ENCODE measurements around the gene PITPNC1. TPM values are rescaled to one million over a fixed set of nuclear protein-coding genes. Genes with fewer than 3 reads are reported as not detected.

PITPNC1 gene
- polyA plus RNA-seq, 1 donor from 2014 or later: 18.8 TPM

- Histone ChIP-seq H3K4me2 (ENCODE audit: low read length) (no peak overlapping the region), H3K4me3 (ENCODE audit: low read length) (no peak overlapping the region), H2AFZ (ENCODE audit: low read depth, low read length) (no peak overlapping the region), H3K9me2 (ENCODE audit: insufficient read depth, low read length) (no peaks in the 10 kb centered on the region), H3K27ac (ENCODE audit: low read length) (no peak overlapping the region), H3K27me3 (ENCODE audit: insufficient read depth, low read depth, low read length) (no peaks in the 10 kb centered on the region), H3K9me3 (ENCODE audit: low read length) (no peaks in the 10 kb centered on the region), H3K79me2 (replicated peaks; ENCODE audit: insufficient read depth, low read length) (no peaks in the 10 kb centered on the region), H4K20me1 (ENCODE audit: insufficient read depth) (no peaks in the 10 kb centered on the region), H3K9ac (ENCODE audit: low read length) (no peak overlapping the region), H3K36me3 (ENCODE audit: insufficient read depth, low read length) (no peaks in the 10 kb centered on the region), H3F3A (ENCODE audit: insufficient read depth, low read length, poor library complexity, severe bottlenecking) (no peaks in the 10 kb centered on the region)
- no peak for TF ChIP-seq RAD21 (conservative IDR thresholded peaks at IDR 0.05)
- no peak for TF ChIP-seq EP300 (conservative IDR thresholded peaks at IDR 0.05; ENCODE audit: poor library complexity, severe bottlenecking)
- no peak for TF ChIP-seq CTCF (IDR thresholded peaks at IDR 0.05; ENCODE audit: poor library complexity, severe bottlenecking)
- TF ChIP-seq SMC3 (conservative IDR thresholded peaks at IDR 0.05; ENCODE audit: poor library complexity): no peak
- no peak for TF ChIP-seq TAF1 (IDR thresholded peaks at IDR 0.05; ENCODE audit: low read depth)
- no peak for TF ChIP-seq EZH2 (IDR thresholded peaks at IDR 0.05; ENCODE audit: borderline replicate concordance, insufficient read depth, low read length, poor library complexity, severe bottlenecking)
- TF ChIP-seq REST (IDR thresholded peaks at IDR 0.05; ENCODE audit: borderline replicate concordance): no peak
- no peak for TF ChIP-seq POLR2AphosphoS5 (IDR thresholded peaks at IDR 0.05)
- TF ChIP-seq MXI1 (conservative IDR thresholded peaks at IDR 0.05; ENCODE audit: poor library complexity, severe bottlenecking): no peak
These were observed 132.6 kb downstream of the PITPNC1 start for GRCh38 chr17:67509390-67510287.

GRCh38 chr17:67511012-67511411 is 133.9 kb downstream of the PITPNC1 start:
- no peak overlapping the region for H2AFZ ChIP-seq (ENCODE audit: low read depth, low read length)
- no peaks in the 10 kb centered on the region for H4K20me1 ChIP-seq (ENCODE audit: insufficient read depth)
- no peaks in the 10 kb centered on the region for H3K36me3 ChIP-seq (ENCODE audit: insufficient read depth, low read length)
- no peak overlapping the region for H3K9ac ChIP-seq (ENCODE audit: low read length)
- peaks cover 3% of the 10 kb centered on the region for H3F3A ChIP-seq (ENCODE audit: insufficient read depth, low read length, poor library complexity, severe bottlenecking)
- H3K27me3 ChIP-seq (ENCODE audit: insufficient read depth, low read depth, low read length): no peaks in the 10 kb centered on the region
- no peaks in the 10 kb centered on the region for H3K79me2 ChIP-seq (replicated peaks; ENCODE audit: insufficient read depth, low read length)
- no peaks in the 10 kb centered on the region for H3K9me3 ChIP-seq (ENCODE audit: low read length)
- no peak overlapping the region for H3K4me2 ChIP-seq (ENCODE audit: low read length)
- H3K9me2 ChIP-seq (ENCODE audit: insufficient read depth, low read length): no peaks in the 10 kb centered on the region
- TF ChIP-seq CTCF (IDR thresholded peaks at IDR 0.05; ENCODE audit: poor library complexity, severe bottlenecking): no peak
- no peak for TF ChIP-seq POLR2AphosphoS5 (IDR thresholded peaks at IDR 0.05)
- TF ChIP-seq EP300 (conservative IDR thresholded peaks at IDR 0.05; ENCODE audit: poor library complexity, severe bottlenecking): no peak
- TF ChIP-seq RAD21 (conservative IDR thresholded peaks at IDR 0.05): no peak
- TF ChIP-seq TAF1 (IDR thresholded peaks at IDR 0.05; ENCODE audit: low read depth): no peak
- TF ChIP-seq MXI1 (conservative IDR thresholded peaks at IDR 0.05; ENCODE audit: poor library complexity, severe bottlenecking): no peak
- H3K4me3 ChIP-seq (ENCODE audit: low read length): no peak overlapping the region
- no peak overlapping the region for H3K27ac ChIP-seq (ENCODE audit: low read length)

All from neural cell (in vitro differentiated cells).